Trophoblast cell (in vitro differentiated cells and primary cell): Measurements from ENCODE around the gene OGT.

Source experiments
- DNase-seq, 2 donors: peaks; one replicate each; pipeline ENCODE4 v3.0.0-alpha.2; 2016
- H2AFZ ChIP-seq: 2 replicates; pipeline ENCODE4 v1.6.1; 2013; ENCODE audit warnings: low read length, moderate library complexity, mild to moderate bottlenecking; ENCODE audit not compliant: insufficient read depth, poor library complexity
- H2AK5ac ChIP-seq: 2 replicates; pipeline ENCODE4 v1.6.1; 2013; ENCODE audit warnings: mild to moderate bottlenecking, low read length
- H2BK120ac ChIP-seq: 2 replicates; pipeline ENCODE4 v1.6.1; 2013; ENCODE audit warnings: low read length, mild to moderate bottlenecking, moderate library complexity; ENCODE audit not compliant: insufficient read depth, poor library complexity
- H2BK12ac ChIP-seq: 2 replicates; pipeline ENCODE4 v1.6.1; 2013; ENCODE audit warnings: mild to moderate bottlenecking, low read length, moderate library complexity
- H2BK5ac ChIP-seq: 2 replicates; pipeline ENCODE4 v1.6.1; 2013; ENCODE audit warnings: low read length, low read depth, moderate library complexity, mild to moderate bottlenecking; ENCODE audit not compliant: poor library complexity
- H3K14ac ChIP-seq: 2 replicates; pipeline ENCODE4 v1.6.1; 2013; ENCODE audit warnings: mild to moderate bottlenecking, low read length
- H3K18ac ChIP-seq: 2 replicates; pipeline ENCODE4 v1.6.1; 2013; ENCODE audit warnings: mild to moderate bottlenecking, low read length
- H3K23ac ChIP-seq: 2 replicates; pipeline ENCODE4 v1.6.1; 2013; ENCODE audit warnings: low read length
- H3K27ac ChIP-seq: 2 replicates; pipeline ENCODE4 v1.5.1; 2013; ENCODE audit warnings: low read depth, mild to moderate bottlenecking, inconsistent platforms, low read length, moderate library complexity
- H3K27me3 ChIP-seq: 2 replicates; pipeline ENCODE4 v1.6.1; 2013; ENCODE audit warnings: inconsistent platforms, mild to moderate bottlenecking, low read length, moderate library complexity; ENCODE audit not compliant: insufficient read depth
- H3K36me3 ChIP-seq, 2 experiments: 1 replicate in 1 of 2; 2 replicates in 1 of 2; pipeline ENCODE4 v1.6.1; 2013; ENCODE audit warnings: low read length in 2 of 2, mild to moderate bottlenecking in 2 of 2, moderate library complexity in 1 of 2; ENCODE audit not compliant: insufficient read depth in 2 of 2, control insufficient read depth in 1 of 2
- H3K4ac ChIP-seq: 2 replicates; pipeline ENCODE4 v1.6.1; 2013; ENCODE audit warnings: low read depth, mild to moderate bottlenecking, low read length, moderate library complexity
- H3K4me1 ChIP-seq, 2 experiments: 1 replicate in 1 of 2; 2 replicates in 1 of 2; pipeline ENCODE4 v1.6.1; 2013; ENCODE audit warnings: low read length in 2 of 2, mild to moderate bottlenecking in 2 of 2, moderate library complexity in 1 of 2; ENCODE audit not compliant: insufficient read depth in 2 of 2, control insufficient read depth in 1 of 2
- H3K4me2 ChIP-seq: 2 replicates; pipeline ENCODE4 v1.6.1; 2013; ENCODE audit warnings: inconsistent platforms, mild to moderate bottlenecking, low read length, moderate library complexity
- H3K4me3 ChIP-seq: 2 replicates; pipeline ENCODE4 v1.5.1; 2013; ENCODE audit warnings: mild to moderate bottlenecking, low read depth, low read length, inconsistent platforms
- H3K79me1 ChIP-seq: one replicate; pipeline ENCODE4 v1.6.1; 2013; ENCODE audit warnings: low read length
- H3K79me2 ChIP-seq: 2 replicates; pipeline ENCODE4 v1.6.1; 2013; ENCODE audit warnings: low read length, mild to moderate bottlenecking; ENCODE audit not compliant: control insufficient read depth, insufficient read depth, poor library complexity
- H3K9ac ChIP-seq: 2 replicates; pipeline ENCODE4 v1.6.1; 2013; ENCODE audit warnings: mild to moderate bottlenecking, low read length
- H3K9me3 ChIP-seq: 2 replicates; pipeline ENCODE4 v1.6.1; 2013; ENCODE audit warnings: low read depth, mild to moderate bottlenecking, control low read depth, inconsistent platforms, low read length; ENCODE audit not compliant: insufficient read depth
- H4K12ac ChIP-seq: 2 replicates; pipeline ENCODE4 v1.6.1; 2013; ENCODE audit warnings: low read depth, mild to moderate bottlenecking, low read length, moderate library complexity
- H4K8ac ChIP-seq: 2 replicates; pipeline ENCODE4 v1.6.1; 2013; ENCODE audit warnings: low read depth, mild to moderate bottlenecking, low read length, moderate library complexity
- H4K91ac ChIP-seq: one replicate; pipeline ENCODE4 v1.6.1; 2013; ENCODE audit warnings: low read depth, mild to moderate bottlenecking, low read length, moderate library complexity
- WGBS: extraction: QIAGEN DNeasy Blood & Tissue Kit; methylation state at CpG from one replicate; pipeline ENCODE4 v1.1.7; 2013; ENCODE audit warnings: missing lambda C conversion rate; ENCODE audit not compliant: insufficient read length, insufficient coverage; ENCODE audit errors: extremely low coverage; 5-methylcytosine and 5-hydroxymethylcytosine counted together

The OGT gene

DNA sequence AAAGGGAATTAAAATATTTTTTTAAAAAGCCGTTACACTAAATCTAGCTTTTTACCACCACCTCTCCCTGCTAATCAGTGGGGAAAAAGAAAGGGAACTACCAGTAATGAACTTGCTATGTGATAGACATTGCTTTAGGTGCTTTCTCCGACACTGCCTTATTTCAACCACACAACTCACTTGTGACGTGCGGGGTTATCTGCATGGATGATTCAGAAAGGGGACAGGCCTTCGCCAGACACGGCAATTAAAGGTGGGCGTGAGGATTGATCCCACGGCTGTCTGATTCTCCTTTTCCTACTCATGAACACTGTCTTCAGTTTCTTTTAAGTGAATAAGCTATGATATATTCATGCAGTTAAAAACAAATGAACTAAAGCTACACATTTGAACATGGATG is 86.3 kb downstream of the OGT start:
- Histone ChIP-seq H3K23ac (no peak overlapping the region), H3K18ac (no peak overlapping the region), H4K91ac (no peak overlapping the region), H2AK5ac (no peak overlapping the region), H3K4me1 (peaks cover 0 to 7% of the 10 kb centered on the region in 2 experiments), H3K79me1 (no peaks in the 10 kb centered on the region), H3K9me3 (no peaks in the 10 kb centered on the region), H3K14ac (no peak overlapping the region), H2BK5ac (no peak overlapping the region), H3K9ac (no peak overlapping the region), H4K12ac (no peak overlapping the region), H3K4me2 (no peak overlapping the region), H3K27ac (no peak overlapping the region), H2BK120ac (no peak overlapping the region), H2AFZ (no peak overlapping the region), H3K4me3 (no peak overlapping the region), H2BK12ac (no peak overlapping the region), H4K8ac (no peak overlapping the region), H3K27me3 (no peaks in the 10 kb centered on the region), H3K36me3 (no peaks in the 10 kb centered on the region), H3K79me2 (no peaks in the 10 kb centered on the region), H3K4ac (no peak overlapping the region)
- DNase-seq, result no peak
- no CpG with 5 or more reads among the region's 8 CpGs for WGBS

DNA sequence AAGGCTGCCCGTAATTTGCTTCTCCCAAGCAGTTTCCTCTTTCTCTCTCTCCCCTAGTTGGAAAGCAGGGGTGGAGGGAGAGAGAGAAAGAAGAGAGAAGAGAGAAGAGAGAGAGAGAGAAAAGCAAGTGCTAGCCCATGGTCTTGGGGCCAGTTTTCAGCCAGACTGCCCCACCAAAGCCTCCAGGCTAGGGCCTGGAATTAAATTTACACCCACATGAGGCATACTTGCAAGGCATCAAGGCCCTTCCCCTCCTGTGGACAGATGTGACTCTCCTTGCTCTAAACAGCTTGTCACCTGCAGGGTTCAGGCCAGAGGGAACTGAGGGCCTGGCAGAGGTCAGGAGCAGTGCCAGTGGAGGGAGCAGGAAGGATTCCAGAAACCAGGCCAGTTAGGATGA is 87.1 kb downstream of the OGT start:
- Histone ChIP-seq H3K14ac (no peak overlapping the region), H3K9ac (no peak overlapping the region), H4K8ac (no peak overlapping the region), H2BK5ac (no peak overlapping the region), H2BK12ac (no peak overlapping the region), H3K4me1 (peaks cover 0 to 7% of the 10 kb centered on the region in 2 experiments), H3K27me3 (no peaks in the 10 kb centered on the region), H2AFZ (no peak overlapping the region), H3K9me3 (no peaks in the 10 kb centered on the region), H3K36me3 (no peaks in the 10 kb centered on the region), H3K27ac (no peak overlapping the region), H3K18ac (no peak overlapping the region), H3K4me3 (no peak overlapping the region), H3K79me2 (no peaks in the 10 kb centered on the region), H2BK120ac (no peak overlapping the region), H3K23ac (no peak overlapping the region), H2AK5ac (no peak overlapping the region), H3K79me1 (no peaks in the 10 kb centered on the region), H3K4me2 (no peak overlapping the region), H4K91ac (no peak overlapping the region), H4K12ac (no peak overlapping the region), H3K4ac (no peak overlapping the region)
- no CpG with 5 or more reads among the region's 1 CpG for WGBS
- DNase-seq, result no peak

DNA sequence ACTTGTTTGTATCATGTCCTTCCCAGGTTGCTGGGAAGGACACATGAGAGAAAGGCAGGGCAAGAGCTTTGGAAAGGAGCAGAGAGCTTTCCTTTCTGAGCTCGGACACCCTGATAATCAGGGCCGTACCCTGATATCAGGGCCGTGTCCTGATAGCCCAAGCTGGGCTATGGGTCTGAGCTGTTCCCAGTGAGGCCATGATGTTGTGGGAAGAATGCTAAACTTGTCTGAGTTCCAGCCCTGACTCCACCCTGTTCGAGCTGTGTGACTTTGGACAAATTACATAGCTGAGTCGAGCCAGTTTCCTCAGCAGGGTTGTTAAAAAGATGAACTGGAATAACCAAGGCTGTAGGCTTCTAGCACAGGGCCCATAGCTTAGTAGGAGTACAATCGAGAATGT is 88.7 kb downstream of the OGT start:
- Histone ChIP-seq H3K14ac (no peak overlapping the region), H3K4ac (no peak overlapping the region), H2AK5ac (no peak overlapping the region), H3K4me2 (no peak overlapping the region), H4K91ac (no peak overlapping the region), H3K79me2 (no peaks in the 10 kb centered on the region), H2AFZ (no peak overlapping the region), H2BK120ac (no peak overlapping the region), H3K27ac (no peak overlapping the region), H3K9ac (no peak overlapping the region), H2BK5ac (no peak overlapping the region), H3K27me3 (no peaks in the 10 kb centered on the region), H3K23ac (no peak overlapping the region), H4K12ac (no peak overlapping the region), H3K9me3 (no peaks in the 10 kb centered on the region), H3K79me1 (no peaks in the 10 kb centered on the region), H3K36me3 (no peaks in the 10 kb centered on the region), H3K4me3 (no peak overlapping the region), H2BK12ac (no peak overlapping the region), H3K18ac (no peak overlapping the region), H4K8ac (no peak overlapping the region), H3K4me1 (peaks cover 0 to 7% of the 10 kb centered on the region in 2 experiments)
- DNase-seq, result no peak
- WGBS, result no CpG with 5 or more reads among the region's 6 CpGs

DNA sequence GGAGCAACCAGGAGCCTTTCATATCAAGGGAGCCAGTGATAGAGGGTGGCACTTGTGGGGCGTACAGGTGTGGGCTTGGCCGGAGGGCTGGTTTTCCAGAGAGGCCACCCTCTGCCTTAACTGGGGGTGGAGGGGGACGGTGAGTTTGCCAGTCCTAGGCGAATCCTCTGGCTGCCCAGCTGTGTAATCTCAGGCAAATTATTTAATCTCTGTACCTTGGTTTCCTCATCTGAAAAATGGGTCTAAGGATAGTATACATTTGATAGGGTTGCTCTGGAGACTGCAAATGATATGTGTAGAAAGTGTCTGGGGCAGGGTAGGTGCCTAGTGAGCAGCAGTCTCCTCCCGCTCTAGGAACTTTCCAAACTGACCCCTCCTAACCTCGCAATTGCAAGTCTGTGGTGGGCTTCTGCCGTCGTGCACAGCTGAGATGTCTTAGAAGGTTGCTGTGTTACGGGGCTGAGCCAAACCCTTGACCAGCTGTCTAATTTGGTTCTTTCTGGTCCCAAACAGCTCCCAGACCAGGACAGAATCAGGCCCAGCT is 89.2 kb downstream of the OGT start:
- H2AK5ac ChIP-seq, result no peak overlapping the region
- no peak overlapping the region for H4K91ac ChIP-seq
- H3K4me3 ChIP-seq, result no peak overlapping the region
- H3K9me3 ChIP-seq, result no peaks in the 10 kb centered on the region
- H3K4me1 ChIP-seq, result peaks cover 0 to 7% of the 10 kb centered on the region in 2 experiments
- H3K27ac ChIP-seq, result no peak overlapping the region
- DNase-seq, result no peak
- no peak overlapping the region for H3K4ac ChIP-seq
- no peak overlapping the region for H2AFZ ChIP-seq
- H3K36me3 ChIP-seq, result no peaks in the 10 kb centered on the region
- H3K79me2 ChIP-seq, result no peaks in the 10 kb centered on the region
- H2BK120ac ChIP-seq, result no peak overlapping the region
- no peak overlapping the region for H3K18ac ChIP-seq
- no peak overlapping the region for H4K12ac ChIP-seq
- H3K79me1 ChIP-seq, result no peaks in the 10 kb centered on the region
- H3K27me3 ChIP-seq, result no peaks in the 10 kb centered on the region
- no CpG with 5 or more reads among the region's 9 CpGs for WGBS
- H3K14ac ChIP-seq, result no peak overlapping the region
- H3K9ac ChIP-seq, result no peak overlapping the region
- no peak overlapping the region for H2BK12ac ChIP-seq
- H2BK5ac ChIP-seq, result no peak overlapping the region
- no peak overlapping the region for H3K23ac ChIP-seq
- H4K8ac ChIP-seq, result no peak overlapping the region
- no peak overlapping the region for H3K4me2 ChIP-seq
